Colonic mucosa (tissue), 4 donors: ENCODE results near the gene DZIP1L. TPM values are rescaled to one million over a fixed set of nuclear protein-coding genes. Genes with fewer than 3 reads are reported as not detected.

Experiments
- DNase-seq: peaks from one replicate; pipeline ENCODE4 v3.0.0-alpha.2; 2020
- H3K27ac ChIP-seq: fragments of 200-600 bp; one replicate; pipeline ENCODE4 v1.8.0; 2021
- H3K27me3 ChIP-seq: fragments of 200-600 bp; one replicate; pipeline ENCODE4 v1.8.0; 2021
- H3K36me3 ChIP-seq: fragments of 200-600 bp; one replicate; pipeline ENCODE4 v1.8.0; 2021
- H3K4me1 ChIP-seq: fragments of 200-600 bp; one replicate; pipeline ENCODE4 v1.8.0; 2021; ENCODE audit warnings: mild to moderate bottlenecking
- H3K4me3 ChIP-seq: fragments of 200-600 bp; one replicate; pipeline ENCODE4 v1.8.0; 2021
- H3K9ac ChIP-seq, 2 donors: one replicate each; pipeline ENCODE4 v1.7.0; 2013; ENCODE audit warnings: control low read depth in 2 of 2, low read depth in 2 of 2, low read length in 2 of 2
- H3K9me3 ChIP-seq: fragments of 200-600 bp; one replicate; pipeline ENCODE4 v1.8.0; 2021
- intact Hi-C: fragments of 100-400 bp; cut with DNase I; formaldehyde crosslinking; loops from one replicate; pipeline ENCODE4 v1.14.1; 2022
- total RNA-seq, 2 donors: library from RNA; stranded (reverse); fragmentation: NEBNext Ultra II Directional in 1 of 2; extraction: Animal tissue kit (Norgen Biotek cat#: 25700) in 1 of 2; gene quantifications; one replicate each; pipeline ENCODE4 v1.2.1, GENCODE V29; 2021
- TF ChIP-seq, protein P1 (sequence below): fragments of 200-600 bp; IDR thresholded peaks from one replicate; pipeline ENCODE4 v1.8.0; 2022; ENCODE audit warnings: antibody characterized with exemption, mild to moderate bottlenecking
- donor health status: healthy.
- donor health status: DM: no; HTN: no; CAD: no.
- donor health status: DM: no; HTN: no; CAD: no.

The DZIP1L gene
- total RNA-seq, 2 donors from 2014 or later, result 0.69 to 0.89 TPM

GRCh38 chr3:138038725-138039462, 76.5 kb downstream of the DZIP1L start:
- intact Hi-C loops, result no loop called here
- no peak overlapping the region for H3K9ac ChIP-seq
- H3K4me3 ChIP-seq, result no peak overlapping the region
- no peaks in the 10 kb centered on the region for H3K4me1 ChIP-seq
- H3K9me3 ChIP-seq, result no peaks in the 10 kb centered on the region
- no peaks in the 10 kb centered on the region for H3K36me3 ChIP-seq
- DNase-seq, result no peak
- TF ChIP-seq, protein P1, sequence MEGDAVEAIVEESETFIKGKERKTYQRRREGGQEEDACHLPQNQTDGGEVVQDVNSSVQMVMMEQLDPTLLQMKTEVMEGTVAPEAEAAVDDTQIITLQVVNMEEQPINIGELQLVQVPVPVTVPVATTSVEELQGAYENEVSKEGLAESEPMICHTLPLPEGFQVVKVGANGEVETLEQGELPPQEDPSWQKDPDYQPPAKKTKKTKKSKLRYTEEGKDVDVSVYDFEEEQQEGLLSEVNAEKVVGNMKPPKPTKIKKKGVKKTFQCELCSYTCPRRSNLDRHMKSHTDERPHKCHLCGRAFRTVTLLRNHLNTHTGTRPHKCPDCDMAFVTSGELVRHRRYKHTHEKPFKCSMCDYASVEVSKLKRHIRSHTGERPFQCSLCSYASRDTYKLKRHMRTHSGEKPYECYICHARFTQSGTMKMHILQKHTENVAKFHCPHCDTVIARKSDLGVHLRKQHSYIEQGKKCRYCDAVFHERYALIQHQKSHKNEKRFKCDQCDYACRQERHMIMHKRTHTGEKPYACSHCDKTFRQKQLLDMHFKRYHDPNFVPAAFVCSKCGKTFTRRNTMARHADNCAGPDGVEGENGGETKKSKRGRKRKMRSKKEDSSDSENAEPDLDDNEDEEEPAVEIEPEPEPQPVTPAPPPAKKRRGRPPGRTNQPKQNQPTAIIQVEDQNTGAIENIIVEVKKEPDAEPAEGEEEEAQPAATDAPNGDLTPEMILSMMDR, result no peak
- H3K27me3 ChIP-seq, result no peaks in the 10 kb centered on the region
- no peak overlapping the region for H3K27ac ChIP-seq

GRCh38 chr3:138036572-138036971, 78.8 kb downstream of the DZIP1L start:
- H3K9ac ChIP-seq, result no peak overlapping the region
- no peak for DNase-seq
- no peaks in the 10 kb centered on the region for H3K4me1 ChIP-seq
- TF ChIP-seq, protein P1, result no peak
- H3K27me3 ChIP-seq, result no peaks in the 10 kb centered on the region
- H3K9me3 ChIP-seq, result no peaks in the 10 kb centered on the region
- H3K4me3 ChIP-seq, result no peak overlapping the region
- intact Hi-C loops, result no loop called here
- no peaks in the 10 kb centered on the region for H3K36me3 ChIP-seq
- no peak overlapping the region for H3K27ac ChIP-seq

DNA sequence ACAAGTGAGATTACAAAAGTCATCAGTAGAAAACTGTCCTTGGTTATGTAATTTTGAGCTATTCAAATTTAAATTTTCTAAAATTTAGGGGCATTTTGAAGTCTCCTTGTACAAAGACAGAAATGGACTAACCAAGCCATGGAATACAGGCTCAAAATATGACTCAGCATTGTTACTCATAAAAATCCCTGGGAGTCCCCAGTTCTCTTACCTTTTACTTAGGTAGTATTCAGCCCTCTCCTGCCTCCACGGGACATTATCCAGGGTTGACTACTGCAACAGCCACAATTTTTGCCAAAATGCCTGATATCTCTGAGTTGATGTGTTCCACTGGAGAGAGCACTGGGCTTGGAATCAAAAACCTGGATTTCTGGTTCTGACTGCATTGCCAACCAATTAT, 80.5 kb downstream of the DZIP1L start:
- Histone ChIP-seq H3K27ac (no peak overlapping the region), H3K27me3 (no peaks in the 10 kb centered on the region), H3K36me3 (no peaks in the 10 kb centered on the region), H3K9ac (no peak overlapping the region), H3K4me1 (no peaks in the 10 kb centered on the region), H3K4me3 (no peak overlapping the region), H3K9me3 (no peaks in the 10 kb centered on the region)
- TF ChIP-seq, protein P1, result no peak
- intact Hi-C loops, result no loop called here
- DNase-seq, result no peak

GRCh38 chr3:138033202-138033691, 82.2 kb downstream of the DZIP1L start:
- DNase-seq, result no peak
- Histone ChIP-seq H3K27me3 (no peaks in the 10 kb centered on the region), H3K4me3 (no peak overlapping the region), H3K9me3 (no peaks in the 10 kb centered on the region), H3K36me3 (no peaks in the 10 kb centered on the region), H3K9ac (no peak overlapping the region), H3K4me1 (no peaks in the 10 kb centered on the region), H3K27ac (no peak overlapping the region)
- intact Hi-C loops, result no loop called here
- TF ChIP-seq, protein P1, result no peak

DNA sequence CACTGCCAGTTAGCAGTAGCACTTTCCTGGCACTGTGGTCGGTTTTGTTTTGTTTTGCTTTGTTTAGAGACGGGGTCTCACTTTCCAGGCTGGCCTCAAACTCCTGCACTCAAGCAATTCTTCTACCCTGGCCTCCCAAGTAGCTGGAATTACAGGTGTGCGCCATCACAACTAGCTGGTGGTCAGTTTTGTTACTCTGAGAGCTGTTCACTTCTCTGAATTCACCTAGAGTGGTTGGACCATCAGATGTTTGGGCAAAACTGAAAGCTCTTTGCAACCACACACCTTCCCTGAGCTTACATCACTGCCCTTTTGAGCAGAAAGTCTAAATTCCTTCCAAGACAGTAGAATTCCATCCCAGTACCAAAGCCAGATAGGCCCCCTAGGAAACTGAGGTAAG, 82.8 kb downstream of the DZIP1L start:
- intact Hi-C loops, result no loop called here
- Histone ChIP-seq H3K9ac (no peak overlapping the region), H3K27ac (no peak overlapping the region), H3K36me3 (no peaks in the 10 kb centered on the region), H3K4me1 (no peaks in the 10 kb centered on the region), H3K4me3 (no peak overlapping the region), H3K9me3 (no peaks in the 10 kb centered on the region), H3K27me3 (no peaks in the 10 kb centered on the region)
- TF ChIP-seq, protein P1, result no peak
- no peak for DNase-seq
